Stimulated activated CD8-positive, alpha-beta memory T cell treated with anti-CD3 and anti-CD28 coated beads, Interleukin-4, amount 100 ng/mL, for 1 hour (primary cell): ENCODE results near the gene MPZL1.

Experiments
- DNase-seq, 2 donors: peaks; one replicate each; pipeline ENCODE4 v3.0.0-alpha.2; 2020; ENCODE audit warnings: low read depth in 2 of 2, low spot score in 1 of 2

MPZL1 gene

DNA sequence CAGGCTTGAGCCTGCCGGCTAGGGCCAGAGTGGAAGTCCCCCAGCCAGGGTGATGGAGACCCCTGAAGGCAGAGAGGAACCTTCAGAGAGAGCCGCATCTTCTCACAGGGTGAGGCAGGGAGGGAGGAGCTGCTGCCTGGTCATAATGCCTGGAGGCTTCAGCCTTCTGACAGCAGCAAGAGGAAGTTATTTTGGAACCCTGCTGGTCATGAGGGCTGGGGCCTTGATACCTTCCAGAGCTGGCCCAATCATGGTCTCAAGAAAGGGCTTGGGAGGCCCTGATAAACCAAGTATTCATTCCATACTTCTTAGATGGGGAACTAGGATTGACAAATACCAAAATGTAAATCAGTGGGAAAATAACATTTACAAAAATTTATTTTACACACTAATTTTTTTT lies 26.6 kb upstream of the MPZL1 start:
- no peak for DNase-seq

DNA sequence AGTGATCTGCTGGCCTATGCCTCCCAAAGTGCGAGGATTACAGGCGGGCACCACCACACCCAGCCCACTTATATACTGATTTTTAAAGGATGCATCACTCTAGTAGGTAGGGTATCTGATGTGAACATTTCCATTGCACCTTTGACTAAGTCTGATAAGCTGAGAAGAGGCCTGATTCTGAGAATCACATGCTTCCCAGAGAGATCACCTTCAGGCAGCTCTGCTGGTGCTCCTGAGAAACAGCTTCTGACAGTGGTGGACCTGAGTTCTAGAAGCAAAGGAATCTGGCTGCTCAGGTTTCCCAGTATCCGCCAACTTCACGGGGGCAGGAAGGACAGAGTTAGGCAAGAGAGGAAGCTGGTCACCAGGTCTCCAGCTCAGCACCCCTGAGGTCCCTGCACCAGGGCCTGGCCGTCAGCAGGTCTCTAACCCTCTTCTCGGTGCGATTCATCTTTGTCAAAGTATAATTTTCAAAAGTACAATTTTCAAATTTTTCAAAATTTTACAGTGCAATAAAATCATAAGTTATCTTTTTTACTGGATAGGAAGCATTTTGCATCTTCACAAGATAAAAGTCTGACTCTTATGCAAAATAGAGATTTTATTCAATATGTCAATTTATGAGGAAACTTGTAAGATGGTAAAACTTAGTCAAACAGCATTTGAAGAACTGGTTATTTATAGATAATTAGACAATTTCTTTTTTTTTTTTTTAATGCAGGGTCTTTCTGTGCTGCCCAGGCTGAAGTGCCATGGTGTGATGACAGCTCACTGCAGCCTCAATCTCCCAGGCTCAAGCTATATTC lies 25.8 kb upstream of the MPZL1 start:
- no peak for DNase-seq

DNA sequence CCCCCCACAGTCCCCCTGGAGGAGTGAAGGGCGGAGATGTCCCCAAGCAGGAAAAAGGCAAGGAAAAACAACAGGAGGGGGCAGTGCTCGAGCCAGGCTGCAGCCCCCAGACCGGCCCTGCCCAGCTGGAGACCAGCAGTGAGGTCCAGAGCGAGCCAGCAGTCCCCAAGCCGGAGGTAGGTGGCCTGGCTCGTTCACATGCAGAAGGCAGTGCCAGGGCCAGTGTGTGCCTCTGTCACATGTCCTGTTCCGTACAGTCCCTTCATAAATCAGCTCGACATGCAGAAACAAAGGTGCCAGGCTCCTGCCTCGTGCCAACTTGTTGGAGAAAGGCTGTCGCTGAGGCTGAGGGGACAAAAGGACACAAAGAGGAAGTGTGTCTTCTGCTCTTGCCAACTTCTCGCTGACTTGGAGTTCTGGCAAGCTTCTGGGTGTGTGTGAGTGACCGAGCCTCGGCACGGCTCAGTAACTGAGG lies 24.1 kb upstream of the MPZL1 start:
- DNase-seq, result no peak

DNA sequence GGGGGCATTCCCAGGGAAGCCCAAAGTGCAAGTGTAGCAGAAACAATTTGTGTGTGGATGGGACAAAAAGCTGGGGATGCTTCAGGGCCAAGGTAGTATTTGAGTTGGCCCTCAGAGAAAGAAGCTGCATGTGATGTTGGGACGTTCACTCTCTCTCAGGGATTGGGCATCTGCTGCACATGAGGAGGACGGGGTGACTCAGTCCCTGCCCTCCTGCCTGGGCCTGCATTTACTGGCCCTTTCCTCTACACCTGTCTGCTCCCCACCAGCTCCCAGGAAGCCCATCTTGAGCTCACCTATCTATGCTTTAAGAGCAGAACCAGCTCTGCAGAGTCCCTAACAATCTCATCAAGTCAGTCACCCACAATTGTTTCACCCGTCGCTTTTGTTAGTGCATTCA lies 23.5 kb upstream of the MPZL1 start:
- DNase-seq, result no peak

DNA sequence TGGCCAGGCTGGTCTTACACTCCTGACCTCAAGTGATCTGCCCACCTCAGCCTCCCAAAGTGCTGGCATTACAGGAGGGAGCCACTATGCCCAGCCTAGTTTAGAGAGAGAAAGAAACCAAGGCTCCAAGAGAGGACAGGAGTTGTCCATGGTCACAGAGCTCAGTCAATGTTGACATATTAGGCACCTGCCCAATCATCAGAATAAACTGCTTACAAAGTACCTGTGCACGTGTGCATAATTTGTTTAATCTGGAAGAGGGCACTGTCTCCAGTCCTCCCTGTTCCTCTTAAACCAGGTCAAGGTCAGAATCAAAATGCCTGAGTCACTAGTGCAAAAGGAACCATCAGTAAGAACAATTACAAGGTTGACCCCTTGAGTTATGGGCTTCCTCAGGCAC lies 20.3 kb upstream of the MPZL1 start:
- DNase-seq, result no peak

DNA sequence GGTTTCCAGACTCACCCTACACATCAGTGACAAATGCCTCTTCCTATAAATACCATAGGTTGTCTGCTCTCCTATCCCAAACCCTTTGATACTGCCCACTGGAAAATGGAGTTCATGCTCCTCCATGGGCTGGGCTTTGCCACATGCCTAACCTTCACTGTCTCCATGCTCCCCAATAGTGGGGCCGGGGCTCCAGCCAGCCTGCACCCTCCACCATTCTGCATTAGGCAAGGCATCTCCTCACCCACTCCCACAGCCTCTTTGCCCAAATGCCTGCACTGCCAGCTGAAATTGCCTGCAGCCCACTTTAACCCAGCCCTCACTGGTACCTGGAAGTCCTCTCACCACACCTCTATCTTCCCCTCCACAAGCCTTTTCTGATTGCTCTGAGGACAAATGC lies 18.2 kb upstream of the MPZL1 start:
- DNase-seq, result no peak

DNA sequence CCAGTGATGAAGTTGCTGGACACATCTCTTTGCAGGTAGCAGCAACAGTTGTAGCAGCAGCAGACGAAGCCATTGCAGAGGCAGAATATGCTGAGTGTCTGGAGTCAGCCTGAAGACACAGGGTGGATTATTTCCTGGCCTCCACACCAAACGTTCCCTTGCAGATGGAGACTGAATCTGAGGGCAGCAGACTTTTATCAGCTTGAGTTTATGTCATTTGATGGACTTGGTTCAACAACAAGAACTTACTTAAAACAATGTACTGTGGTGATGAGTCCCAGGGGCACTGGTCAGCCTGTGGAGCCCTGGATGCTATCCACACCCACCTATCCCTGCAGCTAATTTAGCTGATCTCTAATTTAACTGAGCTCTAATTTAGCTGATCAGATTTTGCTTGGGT lies 17.1 kb upstream of the MPZL1 start:
- no peak for DNase-seq

DNA sequence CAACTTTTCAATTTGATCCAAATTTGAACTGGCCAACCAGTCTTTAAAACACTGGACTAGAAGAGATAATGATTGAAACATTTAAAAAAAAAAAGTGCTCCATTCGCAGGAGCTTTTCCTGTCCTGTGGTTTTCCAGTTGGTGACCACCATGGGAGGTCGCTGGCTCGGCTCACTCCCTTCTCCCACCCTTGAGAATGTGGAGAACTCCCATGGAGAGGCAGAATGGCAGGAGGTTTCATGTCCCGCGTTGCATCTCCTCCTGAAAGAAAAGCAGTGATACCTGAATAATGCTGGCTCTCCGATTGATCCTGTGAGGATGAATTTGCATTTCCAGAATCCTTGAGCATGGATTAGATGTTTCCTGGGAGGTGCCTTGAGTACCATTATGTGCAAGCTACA lies 16.5 kb upstream of the MPZL1 start:
- DNase-seq, result no peak

DNA sequence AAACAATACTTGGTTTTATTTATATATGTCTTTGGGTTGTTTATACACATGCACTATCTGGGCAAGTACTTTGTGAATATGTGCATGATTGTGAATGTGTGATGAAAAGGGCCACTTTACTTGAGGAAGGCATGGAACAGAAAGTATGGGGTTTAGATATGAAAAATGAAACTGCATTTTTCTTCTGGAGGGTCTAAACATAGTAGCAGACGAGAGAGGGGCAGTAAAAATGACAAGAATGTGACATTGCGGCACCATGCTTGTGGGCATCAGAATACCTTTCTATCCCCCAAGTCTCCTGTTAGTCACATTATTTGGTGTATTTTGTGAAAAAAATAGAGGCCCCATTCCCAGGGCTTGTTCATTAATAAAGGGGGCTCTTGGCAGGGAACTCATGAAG lies 15.4 kb upstream of the MPZL1 start:
- no peak for DNase-seq

DNA sequence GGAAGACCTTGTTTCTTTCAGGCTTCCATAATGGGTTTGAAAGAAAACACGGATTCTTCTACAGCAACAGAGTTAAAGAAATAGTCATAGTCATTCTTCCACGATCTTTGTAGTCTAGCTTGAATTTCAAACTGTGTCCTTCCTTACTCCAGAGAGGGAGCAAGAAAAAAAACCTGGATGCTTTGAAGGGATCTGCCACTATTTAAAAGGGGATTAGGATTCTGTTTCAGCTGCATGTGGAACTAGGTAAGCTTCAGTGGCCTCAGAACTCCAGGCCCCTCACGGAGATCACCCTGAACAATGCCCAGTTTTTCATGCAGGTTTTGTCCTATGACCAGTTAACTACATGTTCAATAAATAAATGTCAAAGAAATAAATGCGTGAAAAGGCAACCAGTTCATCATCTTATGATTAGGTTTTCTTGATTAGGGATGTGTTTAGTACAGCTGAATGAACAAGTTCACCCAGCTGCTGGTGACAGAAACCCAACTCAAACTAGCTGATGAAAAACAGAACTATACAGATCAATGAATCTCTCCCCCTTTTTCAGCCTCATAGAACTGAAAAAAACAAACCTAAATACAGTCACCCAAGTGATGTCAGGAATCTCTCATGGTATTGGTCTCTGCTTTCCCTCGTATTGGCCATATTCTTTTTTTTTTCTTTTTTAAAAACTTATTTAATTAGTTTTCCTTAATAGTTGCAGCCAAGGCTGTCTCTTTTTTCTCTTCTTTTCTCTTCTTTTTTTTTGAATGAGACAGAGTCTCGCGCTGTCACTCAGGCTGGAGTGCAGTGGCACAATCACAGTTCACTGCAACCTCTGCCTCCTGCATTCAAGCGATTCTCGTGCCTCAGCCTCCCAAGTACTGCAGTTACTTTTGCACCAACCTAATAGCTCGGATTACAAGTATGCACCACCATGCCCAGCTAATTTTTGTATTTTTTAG lies 14.6 kb upstream of the MPZL1 start:
- no peak for DNase-seq

DNA sequence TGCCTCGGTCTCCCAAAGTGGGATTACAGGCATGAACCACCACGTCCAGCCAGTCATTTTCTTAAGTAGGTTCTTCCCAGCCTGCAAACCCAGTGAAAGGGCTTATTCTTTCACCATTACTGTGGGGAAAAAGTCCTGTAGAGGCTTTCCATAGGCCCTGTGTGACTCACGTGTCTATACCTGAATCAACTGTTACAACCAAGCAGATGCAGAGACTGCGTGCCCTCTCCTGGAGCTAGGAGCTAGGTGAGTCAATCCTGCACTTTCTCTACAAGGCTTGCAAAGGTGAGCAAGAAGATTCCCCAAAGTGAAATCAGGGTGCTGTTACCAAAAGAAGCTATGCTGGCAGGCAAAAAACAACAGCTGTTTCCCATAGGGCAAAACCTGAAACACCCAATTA lies 13.8 kb upstream of the MPZL1 start:
- no peak for DNase-seq

DNA sequence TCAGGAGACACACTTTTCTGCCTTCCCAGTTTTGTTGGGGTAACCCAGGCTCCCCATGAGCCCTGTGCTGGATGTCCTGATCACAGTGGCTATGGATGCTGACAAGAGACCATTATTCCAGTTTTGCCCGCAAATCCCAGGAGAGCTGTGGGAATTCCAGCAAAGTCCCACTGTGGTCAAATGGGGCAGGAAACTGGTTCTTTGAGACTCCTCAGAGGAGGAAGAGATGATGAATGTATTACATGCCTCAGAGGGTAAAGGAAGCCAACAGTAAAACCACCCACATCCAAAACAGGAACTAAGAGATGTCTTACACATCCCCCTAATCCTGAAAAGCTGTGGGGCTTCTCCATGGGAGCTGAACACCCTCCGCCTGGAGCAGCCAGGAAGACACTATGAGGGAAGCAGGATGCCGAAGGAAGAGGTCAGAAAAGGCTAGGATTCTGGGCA lies 12.8 kb upstream of the MPZL1 start:
- no peak for DNase-seq

DNA sequence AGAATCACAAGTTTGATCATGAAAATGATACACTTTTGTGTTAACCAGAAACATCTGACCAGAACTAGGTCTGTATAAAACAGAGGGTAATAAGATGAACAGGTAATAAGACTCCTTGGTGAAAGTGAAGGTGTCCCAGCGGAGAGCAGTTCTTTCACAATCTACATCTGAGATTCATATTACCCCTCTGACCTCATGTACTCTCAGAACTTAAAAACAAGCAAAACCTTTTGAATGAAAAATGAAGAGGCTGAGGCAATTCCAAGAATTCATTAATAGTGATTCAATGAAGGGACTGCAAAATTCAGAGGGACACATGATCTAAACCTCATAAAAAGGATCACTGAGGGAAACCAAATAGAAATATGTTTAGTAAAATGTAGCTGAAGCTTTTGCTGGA lies 10.9 kb upstream of the MPZL1 start:
- DNase-seq, result no peak

DNA sequence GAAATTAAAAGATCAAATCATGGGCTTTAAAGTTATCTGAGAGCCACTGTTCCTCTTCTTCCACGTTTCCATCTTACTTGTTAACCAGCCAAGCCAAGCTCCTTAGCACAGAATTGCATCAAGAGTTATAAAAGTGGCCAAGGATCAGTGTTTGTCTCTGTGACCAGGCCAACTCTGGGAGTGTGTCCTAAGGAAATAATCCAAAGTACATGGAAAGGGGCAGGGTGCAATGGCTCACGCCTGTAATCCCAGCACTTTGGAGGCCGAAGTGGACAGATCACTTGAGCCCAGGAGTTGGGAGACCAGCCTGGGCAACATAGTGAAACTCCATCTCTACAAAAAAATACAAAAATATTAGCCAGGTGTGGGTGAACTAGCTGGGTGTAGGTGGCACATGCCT lies 10.0 kb upstream of the MPZL1 start:
- no peak for DNase-seq

DNA sequence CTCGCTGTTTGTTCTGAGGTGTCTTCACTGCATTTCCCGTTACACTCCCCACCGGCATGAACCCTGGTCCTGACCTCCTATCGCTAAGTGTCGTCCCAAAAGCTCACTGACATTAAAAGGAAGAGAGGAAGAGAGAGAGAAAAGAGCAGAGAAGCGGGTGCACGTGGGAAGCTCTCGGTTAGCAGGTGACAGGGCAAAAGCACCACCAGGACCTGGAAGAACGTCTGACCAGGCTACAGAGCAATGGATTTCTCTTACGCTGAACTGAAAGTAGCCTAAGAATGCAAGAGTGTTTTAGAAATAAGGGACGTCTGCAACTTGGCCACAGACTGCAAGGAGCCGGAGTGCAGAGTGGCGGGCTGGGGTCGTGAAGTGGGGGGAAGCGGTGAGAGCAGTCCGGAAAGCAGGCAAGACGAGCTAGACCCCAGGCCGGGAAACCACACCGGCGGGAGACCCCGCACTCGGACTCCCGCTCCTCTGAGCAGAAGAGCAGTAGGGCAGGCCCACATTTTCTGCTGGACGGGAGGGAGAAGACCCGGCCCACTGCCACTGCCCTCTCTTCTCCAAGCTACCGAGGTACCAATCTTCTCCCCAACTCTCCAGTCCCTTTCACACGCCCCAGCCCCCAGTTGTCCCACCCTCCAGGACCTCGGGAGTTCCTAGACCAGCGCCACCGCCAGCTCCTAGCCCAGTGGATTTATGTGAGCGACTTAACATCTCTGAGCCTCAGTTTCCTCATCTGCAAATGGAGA lies 8.3 kb upstream of the MPZL1 start:
- no peak for DNase-seq

DNA sequence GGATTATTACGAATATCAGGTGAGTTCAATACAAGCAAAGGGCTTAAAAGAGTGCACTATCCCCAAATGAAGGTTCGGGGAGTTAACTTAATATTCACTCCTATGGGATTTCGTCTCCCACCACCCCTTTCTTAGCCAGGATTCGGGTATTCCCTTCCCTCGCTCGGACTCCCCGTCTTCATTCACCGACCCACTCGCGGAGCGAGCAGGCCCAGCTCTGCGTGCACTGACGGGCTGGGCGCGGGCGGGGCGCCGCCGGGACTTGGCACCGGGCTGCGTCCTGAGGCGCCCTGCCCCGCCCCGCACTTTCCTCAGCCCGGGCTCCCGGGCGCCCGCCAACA lies 7.7 kb upstream of the MPZL1 start:
- no peak for DNase-seq

DNA sequence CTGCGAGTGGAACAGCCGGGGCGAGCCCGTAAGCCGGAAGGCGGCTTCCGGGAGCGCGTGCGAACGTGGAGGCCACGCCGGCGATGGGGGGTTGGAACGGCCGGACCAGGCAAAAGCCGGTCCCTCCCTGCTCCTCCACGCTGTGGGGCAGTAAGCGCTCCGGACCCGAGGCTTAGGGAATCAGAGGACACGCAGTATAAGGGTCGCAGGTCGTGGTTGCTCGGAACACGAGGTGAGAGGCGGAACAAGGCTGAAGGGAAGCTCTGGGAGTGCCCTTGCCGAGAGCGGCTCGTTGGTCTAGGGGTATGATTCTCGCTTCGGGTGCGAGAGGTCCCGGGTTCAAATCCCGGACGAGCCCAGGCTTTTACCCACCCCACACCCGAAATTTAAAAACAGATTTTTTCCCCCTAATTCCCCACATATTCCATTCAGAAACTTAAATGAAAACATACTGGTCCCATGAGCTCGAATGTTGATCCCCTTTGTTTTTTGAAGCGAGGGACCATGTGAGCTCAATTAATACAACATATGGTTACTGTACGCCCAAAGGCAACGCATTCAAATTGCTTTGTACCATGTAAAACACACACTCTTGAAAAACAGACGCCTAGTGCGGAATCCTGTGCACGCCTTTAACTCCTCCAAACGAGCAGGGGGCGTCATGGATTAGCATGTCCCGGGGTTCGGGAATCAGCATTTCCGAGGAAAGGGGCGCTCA lies 7.2 kb upstream of the MPZL1 start:
- DNase-seq, result peak; percentile 81 to 86

DNA sequence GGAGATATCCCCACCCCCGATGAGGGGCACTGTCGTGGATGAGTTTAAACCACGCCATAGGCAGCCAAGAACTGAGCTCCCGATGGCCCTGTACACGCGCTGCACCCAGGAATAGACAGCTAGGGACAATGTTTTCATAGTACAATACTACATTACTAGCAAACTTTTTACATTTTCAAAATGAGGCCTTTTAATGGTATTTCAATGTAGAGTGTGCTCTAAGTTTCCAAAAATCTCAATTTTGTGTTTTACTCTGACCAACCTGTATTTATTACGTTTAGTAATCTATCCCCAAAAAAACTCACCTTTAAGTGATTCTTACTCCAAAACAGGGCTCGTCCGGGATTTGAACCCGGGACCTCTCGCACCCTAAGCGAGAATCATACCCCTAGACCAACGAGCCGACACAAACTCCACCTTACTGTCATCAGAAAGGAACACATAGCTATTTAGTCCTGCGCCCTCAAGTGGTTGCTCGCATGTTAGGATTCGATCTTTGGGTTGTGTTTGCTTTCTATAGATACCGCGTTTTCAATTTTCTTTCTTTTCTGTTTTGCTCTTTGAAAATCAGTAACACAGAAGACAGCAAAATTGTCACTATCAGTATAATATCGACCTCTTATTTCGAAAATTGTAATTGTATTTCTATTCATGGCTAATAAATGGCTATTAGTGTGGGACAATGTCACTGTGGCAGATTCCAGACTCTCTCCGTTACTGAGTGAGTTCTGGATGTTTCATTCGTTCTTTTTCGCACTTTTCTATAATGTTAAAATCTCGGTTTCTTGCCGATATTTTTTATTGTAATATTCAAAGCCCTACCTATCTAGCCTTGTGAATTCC lies 6.4 kb upstream of the MPZL1 start:
- peak; percentile 68 to 74 for DNase-seq

DNA sequence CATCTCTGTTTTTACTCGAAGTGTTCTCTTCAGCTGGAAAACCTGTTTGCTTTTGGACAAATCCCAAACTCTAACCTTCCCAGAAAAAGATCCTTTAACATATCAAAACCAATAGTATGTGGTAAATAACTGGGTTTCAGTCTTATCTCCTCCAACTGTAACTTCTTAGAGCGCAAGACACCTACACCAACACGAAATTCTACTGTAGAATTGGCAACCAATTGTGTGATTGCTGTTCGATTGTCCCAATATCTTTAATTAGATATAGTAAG lies 5.8 kb upstream of the MPZL1 start:
- DNase-seq, result no peak

DNA sequence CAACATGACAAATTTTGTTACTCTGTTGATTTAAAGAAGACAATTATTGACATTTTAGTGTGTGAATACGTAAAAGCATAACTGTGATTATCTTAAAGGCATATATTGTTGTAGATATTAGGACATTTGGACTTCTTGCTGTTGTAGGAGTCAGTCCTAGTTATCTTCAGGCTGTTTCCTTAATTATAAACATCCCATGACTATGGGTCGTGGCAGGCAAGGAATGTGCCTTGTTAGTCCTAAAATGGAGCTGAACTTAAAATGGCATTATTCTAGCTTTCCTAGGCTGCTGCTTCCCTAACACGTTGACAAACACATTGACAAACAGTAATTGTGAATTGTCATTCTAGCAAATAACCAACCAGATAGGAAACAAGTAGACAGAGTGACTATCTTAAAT lies 4.4 kb upstream of the MPZL1 start:
- DNase-seq, result no peak
